MM.1S (cell line): Measurements from ENCODE around the gene BCAM.

Experiments used
- DNase-seq: peaks from one replicate; pipeline ENCODE4 v3.0.0-alpha.2; 2015
- H2AFZ ChIP-seq: fragments of 300-600 bp; sonication (generic); 2 replicates; pipeline ENCODE4 v1.6.0; 2016; ENCODE audit warnings: antibody characterized with exemption, low read length
- H3F3A ChIP-seq: fragments of 300-600 bp; sonication (generic); 2 replicates; pipeline ENCODE4 v1.6.1; 2016; ENCODE audit warnings: mild to moderate bottlenecking, antibody characterized with exemption, low read length, moderate library complexity, mixed read lengths; ENCODE audit not compliant: insufficient read depth
- H3K27ac ChIP-seq: fragments of 300-600 bp; sonication (generic); 2 replicates; pipeline ENCODE4 v1.5.1; 2016; ENCODE audit warnings: mild to moderate bottlenecking, low read length
- H3K27me3 ChIP-seq: fragments of 300-600 bp; sonication (generic); replicated peaks from 2 replicates; pipeline ENCODE4 v1.6.0; 2016; ENCODE audit warnings: low read length; ENCODE audit not compliant: insufficient read depth
- H3K36me3 ChIP-seq: fragments of 300-600 bp; sonication (generic); replicated peaks from 2 replicates; pipeline ENCODE4 v1.6.1; 2016; ENCODE audit warnings: mild to moderate bottlenecking, low read length, mixed read lengths; ENCODE audit not compliant: insufficient read depth
- H3K4me1 ChIP-seq: fragments of 300-600 bp; sonication (generic); 2 replicates; pipeline ENCODE4 v1.6.1; 2016; ENCODE audit warnings: low read length, mixed read lengths
- H3K4me2 ChIP-seq: fragments of 300-600 bp; sonication (generic); 2 replicates; pipeline ENCODE4 v1.6.0; 2016; ENCODE audit warnings: low read depth, low read length
- H3K4me3 ChIP-seq: fragments of 300-600 bp; sonication (generic); 2 replicates; pipeline ENCODE4 v1.5.1; 2016; ENCODE audit warnings: low read length, mixed read lengths
- H3K79me2 ChIP-seq: fragments of 300-600 bp; sonication (generic); 2 replicates; pipeline ENCODE4 v1.6.1; 2016; ENCODE audit warnings: mixed run types, low read length, mixed read lengths
- H3K9ac ChIP-seq: fragments of 300-600 bp; sonication (generic); 2 replicates; pipeline ENCODE4 v1.6.1; 2016; ENCODE audit warnings: low read length, mixed read lengths
- H3K9me2 ChIP-seq: fragments of 300-600 bp; sonication (generic); replicated peaks from 2 replicates; pipeline ENCODE4 v1.6.1; 2016; ENCODE audit warnings: mild to moderate bottlenecking, low read length, mixed read lengths; ENCODE audit not compliant: insufficient read depth
- H3K9me3 ChIP-seq: fragments of 300-600 bp; sonication (generic); replicated peaks from 2 replicates; pipeline ENCODE4 v1.6.1; 2016; ENCODE audit warnings: mild to moderate bottlenecking, low read length, mixed read lengths; ENCODE audit not compliant: insufficient read depth
- H4K20me1 ChIP-seq: fragments of 300-600 bp; sonication (generic); 2 replicates; pipeline ENCODE4 v1.6.1; 2016; ENCODE audit warnings: mild to moderate bottlenecking, low read length, moderate library complexity, mixed read lengths; ENCODE audit not compliant: insufficient read depth
- CTCF ChIP-seq: fragments of 300-600 bp; sonication (generic); IDR thresholded peaks from 2 replicates; pipeline ENCODE4 v1.5.1; 2016; ENCODE audit warnings: antibody characterized with exemption, low read length, mixed read lengths
- EZH2 ChIP-seq: fragments of 300-600 bp; sonication (generic); optimal IDR thresholded peaks from 2 replicates; pipeline ENCODE3; 2017; ENCODE audit warnings: low read depth, mild to moderate bottlenecking, antibody characterized with exemption, low read length, mixed read lengths
- EZH2phosphoT487 ChIP-seq: fragments of 300-600 bp; sonication (generic); IDR thresholded peaks from 2 replicates; pipeline ENCODE4 v1.6.1; 2018; ENCODE audit warnings: antibody characterized with exemption, low read length

The BCAM gene

GRCh38 chr19:44783545-44783944 is 25.4 kb upstream of the BCAM start:
- Histone ChIP-seq H3K27me3 (peaks cover 3% of the 10 kb centered on the region; the same call in 1 of the 2 replicates), H3K27ac (no peak overlapping the region), H3K9ac (no peak overlapping the region), H2AFZ (no peak overlapping the region), H3K4me1 (no peaks in the 10 kb centered on the region), H3F3A (no peaks in the 10 kb centered on the region), H4K20me1 (no peaks in the 10 kb centered on the region), H3K79me2 (no peaks in the 10 kb centered on the region), H3K36me3 (no peaks in the 10 kb centered on the region), H3K9me3 (no peaks in the 10 kb centered on the region), H3K4me2 (no peak overlapping the region), H3K4me3 (no peak overlapping the region), H3K9me2 (no peaks in the 10 kb centered on the region)
- DNase-seq, result no peak
- no peak for TF ChIP-seq EZH2
- TF ChIP-seq EZH2phosphoT487, result no peak
- no peak for TF ChIP-seq CTCF

- H4K20me1 ChIP-seq, result no peaks in the 10 kb centered on the region
- H3K9me2 ChIP-seq, result no peaks in the 10 kb centered on the region
- DNase-seq, result no peak
- no peaks in the 10 kb centered on the region for H3K9me3 ChIP-seq
- no peak overlapping the region for H2AFZ ChIP-seq
- no peaks in the 10 kb centered on the region for H3K4me1 ChIP-seq
- H3K4me3 ChIP-seq, result no peak overlapping the region
- H3K36me3 ChIP-seq, result no peaks in the 10 kb centered on the region
- no peak overlapping the region for H3K27ac ChIP-seq
- no peaks in the 10 kb centered on the region for H3F3A ChIP-seq
- H3K4me2 ChIP-seq, result no peak overlapping the region
- H3K27me3 ChIP-seq, result peaks cover 4% of the 10 kb centered on the region; the same call in 1 of the 2 replicates
- no peaks in the 10 kb centered on the region for H3K79me2 ChIP-seq
- TF ChIP-seq EZH2phosphoT487, result no peak
- TF ChIP-seq CTCF, result no peak
- TF ChIP-seq EZH2, result no peak
- H3K9ac ChIP-seq, result no peak overlapping the region
These were observed 23.6 kb upstream of the BCAM start for GRCh38 chr19:44785271-44785670.

GRCh38 chr19:44785993-44786392 is 22.9 kb upstream of the BCAM start:
- H4K20me1 ChIP-seq, result no peaks in the 10 kb centered on the region
- DNase-seq, result no peak
- H3K4me1 ChIP-seq, result no peaks in the 10 kb centered on the region
- H3K27ac ChIP-seq, result no peak overlapping the region
- H3K36me3 ChIP-seq, result no peaks in the 10 kb centered on the region
- TF ChIP-seq EZH2 (no peak), CTCF (no peak), EZH2phosphoT487 (no peak)
- H3K9me3 ChIP-seq, result no peaks in the 10 kb centered on the region
- H3K9me2 ChIP-seq, result no peaks in the 10 kb centered on the region
- H3K9ac ChIP-seq, result no peak overlapping the region
- no peaks in the 10 kb centered on the region for H3K79me2 ChIP-seq
- H3K4me2 ChIP-seq, result no peak overlapping the region
- H3F3A ChIP-seq, result no peaks in the 10 kb centered on the region
- no peak overlapping the region for H2AFZ ChIP-seq
- H3K27me3 ChIP-seq, result peaks cover 4% of the 10 kb centered on the region; the same call in 1 of the 2 replicates
- H3K4me3 ChIP-seq, result no peak overlapping the region
